AG10803 (cell line): Measurements from ENCODE around the gene GPS1.

Experiments used
- DNase-seq: peaks from one replicate; pipeline ENCODE4 v3.0.0; 2010; ENCODE audit warnings: low read depth
- H3K4me3 ChIP-seq: 2 replicates; pipeline ENCODE4 v1.5.1; 2011; ENCODE audit warnings: mild to moderate bottlenecking, low read length, control low read depth
- TF ChIP-seq, protein P1 (sequence below): conservative IDR thresholded peaks from 2 replicates; pipeline ENCODE4 v1.5.1; 2011; ENCODE audit warnings: mild to moderate bottlenecking, low read length, control low read depth, inconsistent platforms

The GPS1 gene

DNA sequence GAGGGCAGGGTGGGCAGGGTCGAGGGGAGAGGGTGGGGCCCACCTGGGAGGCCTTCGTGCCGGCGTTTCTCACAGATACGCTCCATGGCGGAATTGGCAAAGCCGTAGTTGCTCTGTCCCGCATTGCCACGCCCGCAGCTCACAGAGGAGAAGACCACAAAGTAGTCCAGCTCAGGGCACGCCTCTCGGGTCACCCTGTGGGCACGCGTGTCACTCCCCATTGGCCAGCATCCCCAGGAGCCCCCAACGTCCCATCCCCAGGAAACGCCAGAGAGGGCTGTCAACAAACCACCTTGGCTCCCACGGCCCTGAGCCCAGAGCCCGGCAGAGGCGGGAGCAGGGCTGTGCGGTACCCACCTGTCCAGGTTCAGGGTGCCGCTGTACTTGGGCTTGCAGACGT is 30.3 kb downstream of the GPS1 start:
- no peak overlapping the region for H3K4me3 ChIP-seq
- no peak for DNase-seq
- TF ChIP-seq, protein P1, sequence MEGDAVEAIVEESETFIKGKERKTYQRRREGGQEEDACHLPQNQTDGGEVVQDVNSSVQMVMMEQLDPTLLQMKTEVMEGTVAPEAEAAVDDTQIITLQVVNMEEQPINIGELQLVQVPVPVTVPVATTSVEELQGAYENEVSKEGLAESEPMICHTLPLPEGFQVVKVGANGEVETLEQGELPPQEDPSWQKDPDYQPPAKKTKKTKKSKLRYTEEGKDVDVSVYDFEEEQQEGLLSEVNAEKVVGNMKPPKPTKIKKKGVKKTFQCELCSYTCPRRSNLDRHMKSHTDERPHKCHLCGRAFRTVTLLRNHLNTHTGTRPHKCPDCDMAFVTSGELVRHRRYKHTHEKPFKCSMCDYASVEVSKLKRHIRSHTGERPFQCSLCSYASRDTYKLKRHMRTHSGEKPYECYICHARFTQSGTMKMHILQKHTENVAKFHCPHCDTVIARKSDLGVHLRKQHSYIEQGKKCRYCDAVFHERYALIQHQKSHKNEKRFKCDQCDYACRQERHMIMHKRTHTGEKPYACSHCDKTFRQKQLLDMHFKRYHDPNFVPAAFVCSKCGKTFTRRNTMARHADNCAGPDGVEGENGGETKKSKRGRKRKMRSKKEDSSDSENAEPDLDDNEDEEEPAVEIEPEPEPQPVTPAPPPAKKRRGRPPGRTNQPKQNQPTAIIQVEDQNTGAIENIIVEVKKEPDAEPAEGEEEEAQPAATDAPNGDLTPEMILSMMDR = no peak

DNA sequence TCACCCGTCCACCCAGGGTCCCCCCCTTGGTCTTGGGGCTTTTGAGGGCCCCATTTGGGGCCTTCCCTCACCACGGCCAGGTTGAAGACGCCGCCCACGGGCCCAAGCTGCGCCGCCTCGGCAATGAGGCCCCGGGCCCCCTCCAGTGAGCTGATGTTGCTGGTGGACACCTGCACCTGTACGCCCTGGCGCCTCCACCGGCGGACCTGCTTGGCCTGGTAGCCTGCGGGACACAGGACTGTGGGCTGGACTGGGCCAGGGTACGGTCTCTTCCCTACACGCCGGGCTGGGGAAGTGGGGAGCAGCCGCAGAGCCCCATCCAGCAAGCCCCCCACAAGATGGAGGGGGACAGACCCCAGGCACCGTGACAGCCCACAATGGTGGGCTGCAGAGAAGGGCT is 30.8 kb downstream of the GPS1 start:
- no peak overlapping the region for H3K4me3 ChIP-seq
- no peak for DNase-seq
- TF ChIP-seq, protein P1 = no peak

DNA sequence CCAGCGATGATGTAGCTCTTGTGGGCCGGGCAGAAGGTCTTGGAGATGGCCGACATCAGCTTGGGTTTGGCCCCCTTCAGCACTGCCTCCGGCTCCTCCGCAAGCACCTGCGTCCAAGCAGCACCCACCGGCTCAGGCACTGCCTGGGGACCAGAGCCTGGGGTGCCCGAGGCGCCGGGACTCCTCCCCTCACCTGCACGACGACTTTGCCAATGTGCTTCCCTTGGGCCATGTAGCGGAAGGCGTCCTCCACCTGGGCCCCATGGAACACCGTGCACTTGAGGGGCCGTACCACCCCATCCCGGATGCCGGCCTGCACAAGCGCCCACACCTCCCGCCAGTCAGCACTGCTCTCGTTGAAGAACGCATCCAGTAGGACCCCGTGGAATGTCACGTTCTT is 31.3 kb downstream of the GPS1 start:
- TF ChIP-seq, protein P1 = no peak
- H3K4me3 ChIP-seq = no peak overlapping the region
- DNase-seq = no peak

DNA sequence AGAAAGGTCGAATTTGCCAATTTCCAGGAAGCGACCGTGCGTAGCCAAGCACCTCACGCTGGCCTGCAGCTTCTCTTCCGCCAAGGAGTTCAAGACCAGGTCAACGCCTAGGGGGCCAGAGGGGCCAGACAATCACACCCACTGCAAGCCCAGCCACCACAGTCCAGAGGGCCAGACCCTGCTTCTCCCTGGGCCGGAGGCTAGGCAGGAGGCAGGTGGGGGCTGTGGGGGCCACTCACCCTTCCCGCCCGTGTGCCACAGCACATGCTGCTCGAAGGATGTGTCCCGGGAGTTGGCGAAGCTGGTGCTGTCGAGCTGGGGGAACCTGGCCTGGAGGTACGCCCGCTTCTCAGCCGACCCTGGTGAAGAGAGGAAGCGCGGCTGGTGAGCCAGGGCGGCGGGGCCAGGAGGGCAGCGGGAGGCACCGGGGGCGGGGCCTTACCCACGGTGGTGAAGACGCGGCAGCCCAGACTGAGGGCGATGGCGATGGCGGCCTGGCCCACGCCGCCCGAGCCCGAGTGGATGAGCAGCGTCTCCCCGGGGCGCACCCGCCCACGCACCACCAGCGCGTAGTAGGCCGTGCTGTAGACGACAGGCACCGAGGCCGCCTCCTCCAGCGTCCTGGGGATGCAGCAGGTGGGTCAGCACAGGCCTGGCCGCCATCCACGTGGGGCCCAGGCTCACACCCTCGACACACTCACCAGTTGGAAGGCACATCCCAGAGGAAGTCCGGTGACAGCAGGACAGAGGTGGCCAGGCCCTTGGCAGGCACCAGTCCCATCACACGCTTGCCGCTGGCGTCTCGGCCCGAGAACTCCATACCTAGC is 32.0 kb downstream of the GPS1 start:
- DNase-seq = no peak
- no peak overlapping the region for H3K4me3 ChIP-seq
- TF ChIP-seq, protein P1 = no peak

DNA sequence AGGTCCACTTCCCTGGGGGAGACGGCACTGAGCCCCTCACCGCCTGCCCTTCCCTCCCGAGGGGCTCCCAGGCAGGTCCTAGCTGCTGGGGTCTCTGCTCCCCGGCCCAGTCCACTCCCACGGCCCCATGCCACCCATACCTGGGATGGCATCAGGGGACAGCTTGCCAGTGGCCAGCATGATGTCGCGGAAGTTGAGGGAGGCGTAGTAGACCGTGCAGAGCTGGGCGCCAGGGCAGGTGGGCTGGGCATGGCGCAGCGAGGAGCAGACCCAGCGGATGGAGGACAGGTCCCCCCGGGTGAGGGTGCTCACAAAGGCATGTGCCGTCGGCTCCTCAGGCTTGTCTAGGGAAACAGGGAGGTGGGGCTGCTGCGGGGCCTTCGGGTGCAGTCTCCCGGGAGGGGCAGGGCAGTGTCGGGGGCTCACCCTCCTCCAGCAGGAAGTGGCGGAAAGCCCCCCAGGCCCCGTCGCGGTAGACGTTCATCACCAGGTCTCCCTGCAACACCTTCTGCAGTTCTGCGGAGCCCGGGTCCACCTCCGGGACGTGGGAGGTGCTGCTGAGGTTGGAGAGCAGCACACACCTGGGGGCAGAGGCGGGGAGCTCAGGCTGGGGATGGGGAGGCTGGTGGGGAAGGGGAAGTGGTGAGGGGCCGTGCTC is 32.8 kb downstream of the GPS1 start:
- no peak overlapping the region for H3K4me3 ChIP-seq
- TF ChIP-seq, protein P1 = no peak
- DNase-seq = no peak

DNA sequence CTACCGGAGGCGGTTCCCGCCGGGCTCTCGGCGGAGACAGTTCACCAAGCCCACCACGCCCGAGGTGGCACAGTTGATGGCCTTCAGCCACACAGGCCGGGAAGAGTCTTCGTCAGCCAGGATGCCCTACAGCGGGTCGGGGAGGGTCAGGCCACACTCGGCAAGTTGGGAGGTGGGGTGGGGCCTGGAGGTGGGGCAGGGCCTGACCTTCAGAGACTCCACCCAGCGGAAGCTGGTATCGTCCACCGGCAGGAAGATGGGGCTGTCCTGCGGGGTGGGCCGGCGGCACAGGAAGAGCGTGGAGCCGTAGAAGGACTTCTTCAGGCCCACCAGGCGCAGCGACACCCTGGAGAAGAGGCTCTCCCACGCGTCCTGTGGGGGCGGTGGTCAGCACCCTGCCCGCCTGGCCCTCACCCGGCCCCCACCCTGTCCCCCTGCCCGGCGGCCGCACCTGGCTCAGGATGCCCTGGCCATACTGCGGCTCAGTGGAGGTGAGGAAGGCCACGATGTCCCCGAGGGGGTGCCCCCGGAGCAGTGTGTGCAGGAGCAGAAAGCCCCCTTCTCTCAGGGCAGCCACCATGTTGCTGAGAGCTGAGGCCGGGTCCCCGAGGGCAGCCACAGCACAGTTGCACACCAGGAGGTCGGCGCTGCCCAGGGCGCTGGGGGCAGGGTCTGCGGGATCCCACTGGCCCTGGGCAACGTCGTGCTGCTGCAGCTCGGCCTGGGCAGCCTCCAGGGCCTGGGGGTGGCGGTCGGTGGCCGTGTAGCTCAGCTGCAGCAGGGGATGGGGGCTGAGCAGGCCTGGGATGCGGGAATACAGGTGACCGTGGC is 33.5 kb downstream of the GPS1 start:
- DNase-seq = no peak
- no peak overlapping the region for H3K4me3 ChIP-seq
- TF ChIP-seq, protein P1 = no peak
